NCI-H345 (cell line): Measurements from ENCODE around the gene LMBRD1.
"Not testable (repeated sequence)": the region's sequence is repeated elsewhere in the genome, so short reads cannot be mapped to it uniquely, and the experiment has no call there.

Source experiments
- DNase-seq: peaks from one replicate; lab custom pipeline; 2025; lab: John Stamatoyannopoulos, UW

Gene LMBRD1

DNA sequence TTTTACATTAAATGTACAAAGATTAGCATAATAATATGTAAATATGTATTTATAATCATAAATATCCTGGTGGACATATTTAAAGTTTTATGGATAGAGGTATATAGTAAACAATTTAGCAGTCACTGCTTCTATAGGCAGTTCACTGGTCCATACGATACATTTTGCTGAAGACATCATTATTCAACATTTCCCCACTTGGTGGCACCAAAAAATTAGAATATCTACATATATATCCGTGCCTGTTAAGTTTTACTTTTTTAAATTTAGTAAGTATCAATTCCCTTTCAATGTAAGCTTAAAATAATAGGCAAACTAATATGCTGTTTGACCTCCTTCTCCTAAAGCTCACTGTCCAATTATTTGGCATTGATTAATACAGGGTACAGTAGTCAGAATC is 64.2 kb downstream of the LMBRD1 start:
- DNase-seq = no peak

DNA sequence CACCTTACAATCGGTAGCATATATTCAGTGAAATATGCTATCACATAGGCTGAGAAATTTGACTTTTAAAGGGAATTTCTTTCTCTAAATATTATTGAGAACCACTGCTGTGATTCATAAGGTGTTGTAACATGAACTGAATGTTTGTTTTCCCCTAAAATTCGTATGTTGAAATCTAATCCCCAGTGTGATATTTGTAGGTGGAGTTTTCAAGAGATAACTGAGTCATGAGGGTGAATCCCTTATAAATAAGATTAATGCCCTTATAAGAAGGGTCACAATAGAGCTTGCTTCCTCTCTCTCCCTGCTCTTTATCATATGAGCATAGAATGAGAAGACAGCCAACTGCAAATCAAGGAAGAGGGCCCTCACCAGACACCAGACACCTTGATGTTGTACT is 64.8 kb downstream of the LMBRD1 start:
- no peak for DNase-seq

DNA sequence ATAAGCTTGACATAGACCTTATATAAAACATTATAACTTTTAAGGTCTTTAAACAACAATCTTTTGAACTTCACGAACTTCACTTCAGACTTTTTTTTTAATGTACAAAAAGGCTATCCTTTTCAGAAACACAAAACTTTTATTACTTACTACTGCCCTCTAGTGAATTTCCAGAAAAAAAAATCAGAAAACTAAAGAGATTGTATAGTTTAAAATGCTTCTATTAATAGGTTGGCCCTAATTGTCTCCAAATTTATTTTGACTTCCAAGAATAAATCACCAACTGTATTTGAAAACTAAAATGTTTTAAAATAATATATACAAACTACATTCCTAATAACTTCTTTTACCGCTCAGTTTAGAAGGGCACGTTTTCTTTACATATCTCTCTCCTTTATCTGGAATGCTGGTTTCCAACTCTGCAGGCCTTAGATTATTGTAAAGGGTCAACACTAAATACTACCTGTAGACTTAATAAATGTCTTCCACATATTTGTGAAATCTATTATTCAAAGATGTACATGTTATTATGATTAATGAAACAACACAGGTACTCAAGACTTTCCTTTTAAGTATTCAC is 66.8 kb downstream of the LMBRD1 start:
- no peak for DNase-seq

DNA sequence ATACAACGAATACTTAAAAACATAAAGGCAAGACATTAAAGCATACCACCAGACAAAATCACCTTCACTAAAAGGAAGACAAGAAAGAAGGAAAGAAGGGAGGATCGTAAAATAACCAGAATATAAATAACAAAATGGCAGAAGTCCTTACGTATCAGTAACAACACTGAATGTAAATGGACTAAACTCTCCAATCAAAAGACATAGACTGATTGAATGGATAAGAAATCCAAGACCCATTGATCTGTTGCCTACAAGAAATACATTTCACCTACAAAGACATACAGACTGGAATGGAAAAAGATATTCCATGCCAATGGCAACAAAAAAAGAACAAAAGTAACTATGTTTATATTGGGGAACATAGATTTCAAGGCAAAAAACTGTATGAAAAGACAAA is 74.1 kb downstream of the LMBRD1 start:
- no peak for DNase-seq

DNA sequence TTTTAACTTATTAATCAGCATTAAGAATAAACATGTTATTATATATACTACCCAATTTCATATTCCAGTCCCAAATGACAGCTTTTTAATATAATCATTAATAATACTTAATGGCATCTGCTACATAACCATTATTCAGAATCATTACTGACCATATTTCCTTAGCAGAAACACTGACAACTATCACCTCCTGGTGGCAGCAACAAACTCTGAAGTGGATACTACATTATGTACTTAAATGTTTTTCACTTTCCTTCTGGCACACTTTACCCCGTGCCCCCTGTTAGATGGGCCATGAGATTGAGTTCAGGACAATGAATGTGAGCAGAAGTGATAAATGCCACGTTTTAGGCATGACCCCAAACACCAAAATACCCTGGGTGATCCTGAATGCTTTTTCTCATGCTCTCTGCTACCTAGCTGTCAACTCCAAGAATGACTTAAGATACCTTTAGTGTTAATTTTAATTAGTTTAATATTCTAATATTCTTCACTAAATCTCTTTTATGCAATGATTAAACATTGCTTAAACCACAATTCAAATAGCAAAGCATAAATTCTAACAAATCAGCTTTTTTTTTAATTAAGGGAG is 77.1 kb downstream of the LMBRD1 start:
- no peak for DNase-seq

DNA sequence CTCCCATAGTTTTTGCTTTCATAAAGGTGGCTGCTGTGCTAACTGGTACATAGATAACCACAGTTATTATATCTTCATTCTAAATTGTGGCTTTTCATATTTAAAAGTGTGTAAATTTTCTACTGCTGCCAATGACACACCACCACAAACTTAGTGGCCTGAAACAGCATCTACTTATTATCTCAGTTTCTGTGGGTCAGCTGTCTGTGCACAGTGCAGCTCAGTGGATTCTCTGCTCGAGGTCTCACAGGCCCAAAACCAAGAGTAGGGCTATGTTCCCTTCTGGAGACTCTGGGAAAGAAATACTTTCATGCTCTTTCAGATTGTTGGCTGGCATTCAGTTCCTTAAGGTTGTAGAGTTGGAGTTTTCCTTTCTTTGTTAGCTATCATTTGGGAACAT is 90.1 kb downstream of the LMBRD1 start:
- no peak for DNase-seq

DNA sequence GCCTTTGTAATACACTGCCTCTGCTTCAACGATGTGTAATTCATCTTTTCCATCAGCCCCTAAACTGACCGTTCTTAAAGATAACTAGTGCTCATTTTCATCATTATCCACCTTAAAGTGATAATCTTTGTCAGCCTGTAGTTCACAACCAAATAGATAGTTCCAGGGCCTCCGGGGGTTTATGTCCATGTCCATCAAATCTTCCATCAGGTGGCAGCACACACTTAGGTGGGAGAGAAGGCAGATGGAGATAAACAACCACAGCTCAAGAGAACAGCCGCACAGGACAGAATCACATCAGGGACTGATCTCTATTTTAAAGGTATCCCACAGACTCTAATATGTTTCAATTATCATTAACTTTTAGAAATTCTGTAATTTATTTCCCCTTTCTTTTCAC is 90.9 kb downstream of the LMBRD1 start:
- DNase-seq = no peak

DNA sequence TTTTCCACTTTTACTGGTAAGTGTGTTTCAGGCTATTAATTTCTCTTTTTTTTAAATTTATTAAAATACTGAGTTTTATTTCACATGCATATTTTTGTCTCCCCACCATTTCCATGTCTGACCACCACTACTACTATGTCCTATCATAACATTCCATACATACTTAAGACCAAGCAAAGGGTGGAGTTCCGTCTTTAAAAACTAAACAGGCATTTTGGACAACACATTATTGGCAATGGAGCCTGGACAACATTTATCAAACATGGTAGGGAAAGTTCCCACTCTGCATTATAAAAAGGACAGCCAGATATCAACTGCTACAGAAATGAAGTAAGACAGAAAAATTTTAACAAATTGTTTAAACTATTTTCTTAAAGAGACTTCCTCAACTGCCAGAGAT is 91.9 kb downstream of the LMBRD1 start:
- DNase-seq = no peak

DNA sequence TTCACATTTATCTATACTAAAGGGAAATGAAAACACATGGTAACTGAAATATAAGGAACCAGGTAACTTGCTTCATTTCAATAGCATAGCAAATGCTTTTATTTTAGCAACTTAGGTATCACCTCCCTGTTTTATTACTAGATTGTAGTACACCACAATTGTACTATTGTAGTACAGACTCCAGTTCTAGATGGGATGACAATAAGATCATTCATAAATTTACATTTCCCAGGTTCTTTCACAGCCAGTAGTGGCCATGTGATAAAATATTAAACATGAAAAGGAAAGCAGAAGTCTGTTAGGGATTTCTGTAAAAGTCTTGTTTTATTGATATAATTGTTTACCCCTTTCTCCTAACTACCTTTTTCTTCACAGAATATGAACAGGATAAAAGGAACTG is 97.2 kb downstream of the LMBRD1 start:
- no peak for DNase-seq

DNA sequence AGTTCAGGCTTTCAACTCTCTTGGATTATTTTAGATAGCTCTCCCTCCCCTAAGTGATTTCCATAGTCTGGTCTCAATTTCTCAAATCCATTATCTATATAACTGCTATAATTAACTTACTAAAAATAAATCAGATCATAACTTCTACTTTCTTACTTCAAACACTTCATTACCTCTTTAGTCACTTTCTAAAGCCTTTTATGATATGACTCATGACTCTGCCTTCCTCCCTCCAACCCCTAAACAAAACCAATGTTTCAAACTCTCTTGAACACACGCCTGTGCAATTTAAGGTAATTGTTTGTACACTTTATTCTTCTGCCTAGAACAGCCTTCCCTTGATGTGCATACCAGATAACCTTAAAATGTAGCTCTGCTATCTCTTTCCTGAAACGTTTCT is 100.5 kb downstream of the LMBRD1 start:
- DNase-seq = no peak

DNA sequence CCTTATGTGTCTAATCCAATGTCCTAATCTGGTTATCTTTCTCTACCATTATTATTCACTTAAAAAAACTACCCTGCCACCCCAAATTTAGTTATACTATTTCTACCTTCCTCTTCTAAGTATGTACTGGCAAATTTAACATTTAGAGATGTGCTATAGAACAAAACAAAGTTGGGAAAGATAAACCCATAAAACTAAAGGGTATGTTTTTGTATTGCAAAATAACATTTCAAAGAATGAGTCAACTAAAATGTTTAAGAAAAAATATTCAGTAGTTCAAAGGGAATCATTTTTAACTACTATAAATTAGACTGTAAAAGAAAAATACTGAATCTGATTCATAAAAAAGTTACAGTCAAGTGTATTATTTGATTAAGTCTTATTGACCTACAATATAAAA is 103.0 kb downstream of the LMBRD1 start:
- no peak for DNase-seq

DNA sequence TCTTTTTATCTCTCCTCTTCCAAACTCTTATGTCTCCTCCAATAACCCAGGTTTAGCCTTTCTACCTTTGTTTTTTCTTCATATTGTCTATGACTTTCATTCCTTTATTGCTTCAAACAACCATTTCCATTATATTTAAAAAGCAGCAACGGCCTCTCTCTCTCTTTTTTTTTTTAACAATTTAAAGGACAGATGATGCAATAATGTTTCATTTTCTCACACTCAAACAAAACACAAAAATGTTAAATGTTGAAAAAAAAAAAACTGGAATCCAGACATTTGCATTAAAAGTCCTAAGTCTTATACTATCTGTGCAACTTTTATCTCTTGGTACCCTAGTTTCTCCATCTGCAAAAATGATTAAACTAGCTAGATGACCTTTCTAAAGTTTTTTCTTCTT is 105.8 kb downstream of the LMBRD1 start:
- no peak for DNase-seq

DNA sequence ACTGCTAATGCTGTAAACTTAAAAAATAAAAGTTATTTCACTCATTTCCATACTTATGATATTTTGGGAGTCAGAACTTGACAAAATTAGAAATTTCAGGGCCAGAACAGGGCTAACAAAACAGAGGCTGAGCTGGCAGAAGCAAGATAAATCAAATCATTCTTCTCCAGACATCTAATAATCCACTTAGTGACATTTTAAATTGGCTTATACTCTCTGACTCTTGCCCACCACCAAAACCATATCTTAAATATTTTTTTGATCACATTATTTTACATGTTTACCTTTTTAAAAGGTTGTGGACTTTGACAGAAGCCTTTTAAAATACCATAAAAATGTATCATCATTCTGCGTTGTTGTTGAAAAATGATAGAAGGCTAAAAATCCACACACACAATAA is 116.5 kb downstream of the LMBRD1 start:
- no peak for DNase-seq

DNA sequence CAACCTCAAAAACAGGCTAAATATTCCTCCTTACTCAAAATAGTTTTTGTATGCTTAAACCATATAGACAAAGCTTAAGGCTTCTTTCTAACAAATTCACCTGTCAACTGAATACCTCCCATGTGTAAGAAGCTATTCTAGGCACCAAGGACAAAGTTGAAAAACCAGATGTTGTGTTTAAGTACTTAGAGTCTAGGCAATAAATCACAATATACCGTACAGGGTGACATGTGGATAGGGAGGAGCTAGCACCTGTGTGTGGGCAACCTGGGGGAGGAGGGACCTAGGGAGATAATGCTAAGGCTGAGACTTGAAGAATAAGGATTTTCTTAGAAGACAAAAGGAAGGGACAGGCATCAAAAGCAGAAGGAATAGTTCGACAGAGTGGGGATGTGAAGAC is 123.5 kb downstream of the LMBRD1 start:
- no peak for DNase-seq

DNA sequence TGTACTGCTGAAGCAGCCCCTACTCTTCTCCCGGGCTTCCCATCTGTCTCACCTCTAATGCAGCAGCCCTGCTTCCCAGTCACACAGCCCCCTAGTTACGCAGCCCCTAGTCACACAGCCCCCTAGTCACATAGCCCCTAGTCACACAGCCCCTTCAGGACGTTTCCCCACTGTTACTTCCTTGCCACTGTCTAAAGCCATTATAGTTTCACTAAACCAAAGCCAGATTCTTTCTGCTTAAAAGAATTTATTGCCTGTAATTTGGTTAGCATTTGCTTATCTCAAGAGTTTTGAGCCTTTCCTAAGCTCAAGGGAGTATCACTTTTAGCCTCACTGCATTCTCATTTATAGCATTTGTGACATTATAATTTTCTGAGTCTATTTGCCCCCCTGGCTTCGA is 127.9 kb downstream of the LMBRD1 start:
- DNase-seq = no peak

DNA sequence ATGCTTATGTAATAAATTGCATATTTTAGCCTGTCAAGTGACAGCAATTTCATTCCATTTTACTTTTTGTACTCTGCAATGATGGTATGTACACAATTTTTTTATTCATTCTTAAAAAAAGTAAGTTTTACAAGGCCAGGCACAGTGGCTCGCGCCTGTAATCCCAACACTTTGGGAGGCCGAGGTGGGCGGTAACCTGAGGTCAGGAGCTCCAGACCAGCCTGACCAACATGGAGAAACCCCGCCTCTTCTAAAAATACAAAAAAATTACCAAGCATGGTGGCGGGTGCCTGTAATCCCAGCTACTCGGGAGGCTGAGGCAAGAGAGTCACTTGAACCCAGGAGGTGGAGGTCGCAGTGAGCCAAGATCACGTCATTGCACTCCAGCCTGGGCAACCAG is 130.0 kb downstream of the LMBRD1 start:
- not testable (repeated sequence) for DNase-seq

DNA sequence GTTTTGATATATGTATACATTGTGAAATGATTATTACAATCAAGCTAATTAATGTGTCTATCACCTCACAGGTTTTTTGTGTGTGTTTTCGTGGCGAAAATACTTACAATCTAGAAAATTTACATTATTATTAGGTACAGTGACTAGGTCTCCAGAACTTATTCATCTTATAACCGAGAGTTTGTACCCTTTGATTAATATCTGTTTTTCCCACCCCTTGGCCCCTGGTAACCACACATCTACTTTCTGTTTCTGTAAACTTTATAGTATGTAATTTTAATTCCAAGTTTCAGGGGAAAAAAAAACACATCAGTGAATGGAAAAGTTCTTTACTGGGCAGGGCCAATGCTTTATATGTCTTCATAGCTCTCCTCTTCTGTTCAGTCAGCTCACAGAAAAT is 131.4 kb downstream of the LMBRD1 start:
- no peak for DNase-seq

DNA sequence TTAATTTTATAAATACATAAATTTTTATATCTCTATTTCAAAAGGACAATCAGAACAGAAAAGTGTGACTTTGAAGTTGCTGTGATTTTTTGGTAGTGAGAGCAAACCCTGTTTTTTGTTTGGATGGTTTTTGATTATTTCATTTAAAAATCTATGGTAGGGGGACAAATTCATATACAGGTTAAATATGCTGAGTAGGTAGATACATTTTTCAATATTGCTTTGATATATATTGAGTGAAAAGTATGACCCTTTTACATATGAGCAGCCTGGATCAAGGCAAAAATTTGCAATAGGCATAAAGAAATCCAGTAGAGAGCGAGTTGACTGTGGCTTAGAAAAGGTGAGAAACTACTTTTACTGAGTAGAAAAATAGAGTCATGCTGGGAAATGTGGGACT is 132.3 kb downstream of the LMBRD1 start:
- no peak for DNase-seq

DNA sequence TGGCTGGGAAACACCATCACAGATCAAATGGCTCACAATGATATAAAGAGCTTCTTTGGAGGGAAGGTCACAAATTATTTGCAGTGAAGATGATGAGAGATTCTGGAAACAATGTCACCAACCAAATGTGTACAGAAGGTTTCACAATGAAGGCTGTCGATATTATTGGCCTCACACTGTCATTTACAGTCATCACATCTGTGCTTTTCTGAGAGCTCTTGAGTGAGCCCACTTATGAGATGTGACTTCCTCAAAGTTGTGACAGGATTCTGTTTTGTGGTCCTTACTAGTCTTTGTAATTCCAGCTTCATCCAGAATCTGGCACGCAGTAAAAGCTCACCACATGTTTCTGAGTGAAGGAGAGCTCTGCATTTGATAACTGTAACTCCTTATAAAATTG is 133.6 kb downstream of the LMBRD1 start:
- DNase-seq = no peak

DNA sequence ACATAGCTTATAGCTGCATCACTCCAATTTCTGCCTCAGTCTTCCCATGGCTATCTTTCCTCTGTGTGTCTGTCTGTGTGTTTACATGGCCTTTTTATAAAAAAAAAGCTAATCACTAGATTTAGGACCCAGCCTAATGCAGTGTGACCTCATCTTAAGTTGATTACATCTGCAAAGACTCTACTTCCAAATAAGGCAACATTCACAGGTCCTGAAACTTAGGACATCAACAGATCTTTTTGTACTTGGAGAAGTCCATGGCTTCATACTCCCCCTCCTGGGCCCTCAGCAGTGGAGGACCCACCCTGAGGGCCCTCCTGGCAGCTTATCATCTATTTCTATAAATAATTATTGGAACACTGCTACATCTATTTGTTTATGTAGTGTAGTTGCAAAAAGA is 146.1 kb downstream of the LMBRD1 start:
- DNase-seq = no peak

DNA sequence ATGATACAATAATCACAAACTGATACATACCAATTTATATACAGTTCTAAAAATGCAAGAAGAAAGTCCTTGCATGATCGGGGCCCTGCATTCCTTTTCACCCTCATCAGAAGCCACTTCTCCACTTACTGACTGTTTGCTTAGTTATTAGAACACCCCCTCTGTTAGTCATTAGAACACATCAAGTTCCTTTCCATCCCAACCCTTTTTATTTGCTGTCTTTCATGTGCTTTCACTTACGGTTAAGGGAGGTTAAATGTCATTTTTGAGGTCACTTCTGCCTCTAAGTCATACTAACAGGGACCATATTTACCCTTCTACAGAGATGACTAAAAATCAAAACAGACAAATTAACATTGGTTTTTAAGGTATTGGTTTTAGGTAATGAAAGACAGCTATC is 149.1 kb downstream of the LMBRD1 start:
- DNase-seq = no peak

DNA sequence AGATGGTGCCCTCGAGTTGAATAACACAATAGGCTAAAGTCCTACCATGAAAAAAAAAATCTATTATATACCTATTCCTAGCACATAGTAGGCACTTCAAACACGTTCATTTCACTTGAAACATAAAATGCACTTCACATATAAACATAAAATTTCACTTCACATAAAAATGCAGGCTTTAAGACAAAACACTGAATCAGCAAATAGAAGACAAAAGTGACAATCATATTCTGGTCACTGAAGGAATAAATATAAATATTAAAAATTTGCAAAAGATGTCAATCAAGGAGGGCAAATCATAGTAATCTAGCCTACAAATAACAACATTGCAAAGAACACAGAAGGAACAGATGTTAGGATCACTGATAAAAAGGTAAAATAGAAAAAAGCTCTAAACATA is 153.1 kb downstream of the LMBRD1 start:
- no peak for DNase-seq

DNA sequence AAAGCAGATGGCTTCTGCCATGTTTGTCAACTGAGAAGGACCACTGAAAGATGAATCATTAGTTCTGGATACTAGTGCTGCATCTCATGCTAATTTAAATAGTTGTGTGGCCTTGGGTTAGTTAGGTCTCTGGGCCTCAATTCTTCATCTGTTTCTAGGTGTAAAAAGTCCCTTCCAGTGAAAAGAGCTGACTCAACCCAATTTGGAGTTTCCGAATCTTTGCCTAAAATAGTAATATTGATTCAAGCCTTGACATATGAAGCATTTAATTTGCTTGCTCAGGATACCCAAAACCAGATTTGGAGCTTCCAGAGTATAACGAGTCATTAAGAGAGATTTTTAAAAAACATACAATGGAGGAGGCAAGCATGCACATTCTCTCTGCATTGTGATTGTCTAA is 163.9 kb downstream of the LMBRD1 start:
- DNase-seq = no peak

DNA sequence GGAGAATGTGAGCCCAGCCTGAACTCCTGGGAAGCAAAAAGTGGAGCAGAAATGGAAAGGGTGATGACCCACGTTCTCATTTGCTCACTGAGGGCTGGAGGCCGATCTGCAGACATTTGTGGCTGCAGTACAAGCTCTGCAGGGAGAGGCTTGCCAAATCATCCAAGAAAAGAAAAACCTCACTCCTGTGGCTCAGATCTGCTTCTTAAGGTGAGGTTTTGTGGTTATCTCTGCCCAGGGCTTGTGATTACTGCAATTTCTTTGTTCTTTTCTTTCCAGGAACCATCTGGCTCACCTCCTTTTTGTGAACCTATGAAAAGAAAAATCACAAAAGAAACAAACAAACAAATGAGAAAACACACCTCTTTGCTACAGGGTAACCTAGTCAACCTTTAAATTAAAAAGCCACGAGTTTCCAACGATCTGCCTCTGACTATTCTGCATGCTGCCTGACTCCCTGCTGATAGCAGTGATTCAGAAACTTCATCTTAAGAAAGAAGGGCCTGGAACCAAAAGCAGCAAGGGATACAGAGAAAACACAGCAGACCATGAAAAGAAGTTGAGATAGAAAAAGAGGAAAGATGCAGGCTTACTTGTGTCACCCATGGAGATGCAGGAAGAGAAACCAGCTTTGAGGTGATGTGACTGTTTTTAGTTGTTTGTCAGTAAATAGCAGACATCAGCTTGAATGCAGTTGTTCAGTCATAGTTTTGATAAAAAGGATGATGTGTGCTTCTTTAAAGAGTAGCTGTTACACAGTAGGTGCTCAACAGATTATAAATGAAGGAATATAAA is 165.1 kb downstream of the LMBRD1 start:
- DNase-seq = no peak
